Measurements from ENCODE around the gene FOXN3.

FOXN3 gene

DNA sequence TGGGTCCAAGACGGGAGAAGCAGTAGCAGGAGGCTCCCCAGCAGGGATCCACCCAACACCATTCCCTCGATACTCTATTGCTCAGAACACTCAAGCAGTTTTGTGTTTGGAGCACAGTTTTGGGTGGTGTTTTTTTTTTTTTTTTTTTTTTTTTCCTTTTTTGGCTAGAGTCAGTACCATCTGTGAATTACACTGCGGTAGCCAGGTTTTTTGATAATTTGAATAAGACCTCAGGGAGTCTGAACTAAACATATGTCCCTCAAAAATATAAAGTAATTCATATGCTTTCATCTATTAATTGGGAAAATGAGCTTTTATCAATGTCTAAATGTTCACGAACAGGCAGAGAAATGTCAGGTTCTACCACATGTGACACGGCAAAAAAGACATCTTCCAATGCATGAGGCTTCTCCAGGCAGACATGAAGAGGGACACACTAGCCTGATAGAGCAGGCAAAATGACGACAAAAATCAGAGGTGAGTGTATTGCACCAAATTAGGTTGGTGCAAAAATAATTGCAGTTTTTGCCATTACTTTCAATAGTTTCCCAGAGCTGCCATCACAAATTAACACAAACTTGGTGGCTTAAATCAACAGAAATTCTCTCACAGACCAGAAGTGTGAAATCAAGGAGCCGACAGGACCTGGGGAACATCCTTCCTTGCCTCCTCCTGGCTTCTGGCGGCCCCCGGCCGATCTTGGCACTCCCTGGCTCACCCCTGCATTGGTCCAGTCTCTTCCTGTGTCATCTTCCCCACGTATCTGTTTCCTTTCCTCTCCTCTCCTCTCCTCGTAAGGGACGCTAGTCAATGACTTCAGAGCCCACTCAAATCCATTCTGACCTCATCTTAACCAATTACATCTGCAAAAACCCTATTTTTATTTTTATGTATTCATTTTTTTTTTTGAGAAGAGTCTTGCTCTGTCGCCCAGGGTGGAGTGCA is 33.9 kb downstream of the FOXN3 start:
- no peak for DNase-seq (ENCODE audit: low read depth, low spot score)

DNA sequence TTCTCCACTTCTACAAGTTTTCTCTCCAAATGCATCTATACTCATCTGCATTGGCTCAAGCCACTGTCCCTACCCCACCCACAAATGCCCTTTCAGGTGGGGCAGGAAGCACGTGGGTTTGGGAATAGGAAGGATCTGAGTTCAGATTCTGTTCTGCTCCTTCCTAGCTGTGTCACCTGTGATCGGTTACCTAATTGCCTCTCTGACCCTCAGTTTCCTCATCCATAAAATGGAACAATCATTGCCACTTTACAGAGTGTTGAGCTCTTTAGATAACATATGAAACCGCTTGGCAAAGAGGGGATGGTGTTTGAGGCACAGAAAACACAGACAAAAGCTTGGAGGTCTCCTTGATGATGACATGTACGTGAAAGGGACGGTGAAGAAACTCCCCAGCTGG is 34.5 kb downstream of the FOXN3 start:
- DNase-seq (ENCODE audit: low read depth, low spot score), result no peak

GRCh38 chr14:89379891-89380820 is 36.9 kb downstream of the FOXN3 start:
- no peak for DNase-seq (ENCODE audit: low read depth, low spot score)

- DNase-seq (ENCODE audit: low read depth, low spot score), result no peak
These were observed 38.0 kb downstream of the FOXN3 start for GRCh38 chr14:89379006-89379405.

DNA sequence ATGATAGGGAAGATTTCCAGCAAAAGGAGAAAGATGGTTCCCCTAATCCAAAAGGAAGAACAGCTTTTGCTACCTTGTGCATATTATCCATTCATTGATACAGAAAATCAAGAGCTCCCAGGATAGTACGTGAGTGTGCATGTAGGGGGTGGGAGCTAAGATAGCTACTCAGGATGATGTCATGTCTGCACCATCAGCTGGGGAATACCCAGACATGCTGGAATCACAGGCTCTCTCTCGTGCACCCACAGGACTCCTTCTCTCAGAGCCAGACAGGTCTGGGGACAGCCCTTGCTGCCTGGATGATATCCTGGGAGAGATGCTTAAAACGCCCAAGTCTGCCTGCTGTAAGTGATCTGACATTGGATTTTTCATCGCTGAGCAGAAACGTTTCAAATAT is 38.9 kb downstream of the FOXN3 start:
- DNase-seq (ENCODE audit: low read depth, low spot score), result no peak

GRCh38 chr14:89377544-89377943 is 39.5 kb downstream of the FOXN3 start:
- no peak for DNase-seq (ENCODE audit: low read depth, low spot score)

GRCh38 chr14:89374908-89375307 is 42.1 kb downstream of the FOXN3 start:
- DNase-seq (ENCODE audit: low read depth, low spot score), result no peak

DNA sequence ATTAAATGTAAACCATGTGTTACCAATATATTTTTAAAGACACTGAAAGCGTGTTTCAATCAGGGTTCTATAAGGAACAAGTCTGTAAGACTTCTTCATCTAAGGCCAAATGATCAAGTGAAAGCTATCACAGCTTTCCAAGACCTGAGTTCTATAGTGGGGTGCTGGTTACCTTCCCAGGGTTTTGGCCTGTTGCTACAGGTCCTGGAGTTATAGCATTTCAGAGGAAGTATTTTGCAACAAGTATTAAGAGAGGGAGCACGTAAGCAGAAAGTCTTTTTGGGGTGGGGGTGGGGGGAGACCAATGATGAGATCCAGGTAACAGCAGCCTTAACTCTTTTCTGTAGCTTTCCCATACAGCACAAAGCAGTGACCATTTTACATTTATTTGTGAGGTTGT is 43.8 kb downstream of the FOXN3 start:
- DNase-seq (ENCODE audit: low read depth, low spot score), result no peak

GRCh38 chr14:89372512-89372883 is 44.5 kb downstream of the FOXN3 start:
- no peak for DNase-seq (ENCODE audit: low read depth, low spot score)

- DNase-seq (ENCODE audit: low read depth, low spot score), result no peak
These were observed 45.2 kb downstream of the FOXN3 start for GRCh38 chr14:89371585-89372511.

GRCh38 chr14:89370781-89371180 is 46.3 kb downstream of the FOXN3 start:
- DNase-seq (ENCODE audit: low read depth, low spot score), result no peak

DNA sequence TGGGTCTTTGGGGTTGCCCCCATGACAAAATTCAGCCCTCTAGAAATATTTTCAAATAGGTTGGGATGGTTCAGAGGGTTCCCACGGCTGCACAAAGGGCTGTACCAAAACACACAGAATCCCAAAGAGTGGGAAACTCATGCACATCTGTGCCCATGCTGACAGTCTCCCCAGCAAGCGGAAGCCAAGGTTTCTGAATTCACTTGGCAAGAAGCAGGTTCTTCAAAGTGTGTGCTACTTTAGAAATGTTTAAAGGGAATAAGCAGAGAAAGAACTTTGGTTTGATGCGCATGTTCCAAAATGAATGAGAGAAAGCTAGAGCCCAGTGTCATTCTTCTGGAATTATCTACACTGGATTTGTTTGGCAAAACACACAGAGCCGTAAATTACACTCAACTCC is 46.7 kb downstream of the FOXN3 start:
- DNase-seq (ENCODE audit: low read depth, low spot score), result no peak

DNA sequence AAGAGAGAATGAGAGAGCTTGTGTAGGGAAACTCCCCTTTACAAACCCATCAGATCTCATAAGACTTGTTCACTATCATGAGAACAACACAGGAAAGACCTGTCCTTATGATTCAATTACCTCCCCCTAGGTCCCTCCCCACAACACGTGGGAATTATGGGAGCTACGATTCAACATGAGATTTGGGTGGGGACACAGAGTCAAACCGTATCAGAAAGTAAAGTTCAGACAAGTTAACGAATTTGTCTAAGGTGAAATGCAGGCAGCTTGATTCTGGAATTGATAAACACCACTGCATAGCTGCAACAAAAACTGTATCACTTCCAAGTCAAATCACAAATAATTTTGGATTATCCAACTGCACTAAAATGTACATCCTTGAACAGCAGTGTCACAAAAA is 47.4 kb downstream of the FOXN3 start:
- DNase-seq (ENCODE audit: low read depth, low spot score), result no peak

GRCh38 chr14:89368490-89369477 is 48.2 kb downstream of the FOXN3 start:
- DNase-seq (ENCODE audit: low read depth, low spot score), result no peak

DNA sequence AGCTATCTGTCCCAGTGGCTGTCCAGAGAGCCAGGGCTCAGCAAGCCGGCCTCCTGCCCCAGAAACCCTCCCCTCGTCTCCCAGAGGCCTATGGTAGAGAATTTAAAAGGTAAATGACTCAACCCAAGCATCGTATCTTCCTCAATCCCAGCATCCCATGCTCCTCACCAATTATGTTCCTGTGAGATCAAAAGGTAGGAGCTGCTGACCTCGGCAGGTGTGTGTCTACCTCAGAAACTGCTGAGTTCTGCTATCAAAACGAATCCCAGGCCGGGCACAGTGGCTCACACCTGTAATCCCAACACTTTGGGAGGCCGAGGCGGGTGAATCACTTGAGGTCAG is 49.3 kb downstream of the FOXN3 start:
- DNase-seq (ENCODE audit: low read depth, low spot score), result no peak

GRCh38 chr14:89366864-89367778 is 49.9 kb downstream of the FOXN3 start:
- DNase-seq (ENCODE audit: low read depth, low spot score), result no peak

DNA sequence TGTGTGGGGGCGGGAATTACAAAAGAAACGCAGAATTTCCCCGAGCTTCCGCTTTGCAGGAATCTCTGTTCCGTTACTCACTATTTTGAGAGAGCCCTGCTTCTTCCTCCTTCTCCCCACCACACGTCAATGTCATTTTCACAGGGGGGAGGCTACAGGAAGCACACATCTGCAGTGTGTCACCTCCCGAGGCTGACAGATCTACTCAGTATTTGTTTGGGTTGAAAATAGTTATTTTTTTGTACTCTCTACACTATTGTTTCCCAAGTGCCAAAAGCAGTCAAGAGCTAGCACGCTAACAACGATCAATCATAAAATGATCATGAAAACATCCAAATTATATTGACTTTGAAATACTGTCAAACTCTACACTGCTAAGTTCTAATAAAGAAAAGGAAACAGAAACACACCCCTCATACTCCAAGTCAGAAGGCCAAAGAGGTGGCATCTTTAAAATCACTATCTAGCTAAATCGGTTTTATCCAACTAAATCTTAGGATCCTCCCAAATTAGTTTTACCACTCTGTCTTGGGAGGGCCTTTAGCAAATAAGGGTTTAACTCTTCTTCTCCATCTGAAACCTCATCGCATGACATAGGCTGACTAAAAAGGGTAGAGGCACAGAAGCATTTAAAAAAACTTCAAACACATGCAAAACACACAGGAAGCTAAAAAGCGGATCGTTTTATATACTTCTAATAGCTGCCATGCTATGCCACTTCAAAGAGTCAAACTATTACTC is 51.8 kb downstream of the FOXN3 start:
- no peak for DNase-seq (ENCODE audit: low read depth, low spot score)

DNA sequence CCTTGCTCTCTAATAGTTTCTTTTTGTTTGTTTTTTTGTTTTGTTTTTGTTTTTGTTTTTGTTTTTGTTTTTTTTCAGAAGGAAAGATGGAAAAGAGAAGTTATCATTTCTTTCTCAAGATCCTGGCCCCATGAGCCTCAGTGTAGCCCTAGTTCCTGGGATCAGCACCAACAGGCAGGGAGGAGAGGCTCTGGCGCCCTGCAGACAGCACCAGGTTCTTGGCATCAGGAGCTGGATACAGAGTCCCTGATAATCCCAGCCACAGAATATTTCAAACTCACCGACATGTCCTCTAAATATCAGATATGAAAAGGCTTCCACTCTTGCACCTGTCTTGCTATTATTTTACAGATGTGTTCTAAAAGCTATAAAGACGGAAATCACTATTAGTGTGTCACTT is 52.7 kb downstream of the FOXN3 start:
- no peak for DNase-seq (ENCODE audit: low read depth, low spot score)

- no peak for DNase-seq (ENCODE audit: low read depth, low spot score)
These were observed 56.8 kb downstream of the FOXN3 start for GRCh38 chr14:89360277-89360676.

Data from ELF-1 (cell line).